CD4-positive, alpha-beta memory T cell (primary cell): ENCODE results near the gene RBM42. TPM values are rescaled to one million over a fixed set of nuclear protein-coding genes. Genes with fewer than 3 reads are reported as not detected.
A peak's percentile ranks its signal among the peaks of the same experiment; 100 is the strongest.

Experiments
- CTCF ChIA-PET: fragments of 350-600 bp; sonication (Branson Sonifier 250); formaldehyde crosslinking; loops from one replicate; lab custom pipeline; 2021; ENCODE audit warnings: inconsistent platforms; ENCODE audit not compliant: partially characterized antibody; lab: Charles Lee
- POLR2A ChIA-PET: fragments of 350-600 bp; sonication (Branson Sonifier 250); formaldehyde crosslinking; loops from one replicate; lab custom pipeline; 2021; ENCODE audit not compliant: partially characterized antibody; lab: Charles Lee
- DNase-seq, 5 donors: peaks; one replicate each; pipeline versions ENCODE4 v3.0.0 to v3.0.0-alpha.2; 2020 to 2022; ENCODE audit warnings: mixed read lengths in 1 of 5
- H3K27ac ChIP-seq: one replicate; pipeline ENCODE4 v1.7.0; 2013; ENCODE audit warnings: low read depth, low read length
- H3K27me3 ChIP-seq: 2 replicates; pipeline ENCODE4 v1.7.0; 2013; ENCODE audit warnings: mild to moderate bottlenecking, low read length, moderate library complexity; ENCODE audit not compliant: insufficient read depth
- H3K36me3 ChIP-seq: 2 replicates; pipeline ENCODE4 v1.7.0; 2013; ENCODE audit warnings: mild to moderate bottlenecking, low read length, moderate library complexity; ENCODE audit not compliant: insufficient read depth
- H3K4me1 ChIP-seq: 2 replicates; pipeline ENCODE4 v1.7.0; 2013; ENCODE audit warnings: mild to moderate bottlenecking, low read length, moderate library complexity; ENCODE audit not compliant: insufficient read depth
- H3K4me3 ChIP-seq, 2 donors: one replicate each; pipeline ENCODE4 v1.7.0; 2013; ENCODE audit warnings: low read length in 2 of 2, mild to moderate bottlenecking in 1 of 2
- H3K9me3 ChIP-seq, 2 donors: one replicate each; pipeline ENCODE4 v1.7.0; 2013; ENCODE audit warnings: low read length in 2 of 2, control low read depth in 1 of 2; ENCODE audit not compliant: control insufficient read depth in 1 of 2
- H3K27ac Mint-ChIP-seq, 7 donors: one replicate each; pipeline ENCODE4 v1.8.0; 2020 to 2021; ENCODE audit warnings: mixed read lengths in 7 of 7, mild to moderate bottlenecking in 6 of 7, inconsistent platforms in 3 of 7, moderate library complexity in 3 of 7
- H3K27me3 Mint-ChIP-seq, 2 donors: one replicate each; pipeline ENCODE4 v1.8.0; 2020 to 2021; ENCODE audit warnings: mixed read lengths in 2 of 2
- H3K36me3 Mint-ChIP-seq, 2 donors: one replicate each; pipeline ENCODE4 v1.8.0; 2020 to 2021; ENCODE audit warnings: mixed read lengths in 2 of 2, inconsistent platforms in 1 of 2, mild to moderate bottlenecking in 1 of 2
- H3K4me1 Mint-ChIP-seq, 4 donors: one replicate each; pipeline ENCODE4 v1.8.0; 2020 to 2021; ENCODE audit warnings: mixed read lengths in 4 of 4, mild to moderate bottlenecking in 1 of 4
- H3K4me3 Mint-ChIP-seq, 8 donors: one replicate each; pipeline ENCODE4 v1.8.0; 2020 to 2021; ENCODE audit warnings: mixed read lengths in 8 of 8, mild to moderate bottlenecking in 7 of 8, moderate library complexity in 6 of 8, inconsistent platforms in 3 of 8
- H3K9me3 Mint-ChIP-seq, 8 donors: one replicate each; pipeline ENCODE4 v1.8.0; 2020 to 2021; ENCODE audit warnings: mixed read lengths in 8 of 8, mild to moderate bottlenecking in 5 of 8, inconsistent platforms in 3 of 8, moderate library complexity in 1 of 8
- intact Hi-C: fragments of 100-400 bp; cut with micrococcal nuclease; formaldehyde crosslinking; loops from one replicate; pipeline ENCODE4 v1.15.1; 2023
- polyA plus RNA-seq, 2 donors: library from polyadenylated mRNA; unstranded; fragments of 300-500 nt; fragmentation: Illumina TruSeq; gene quantifications; one replicate each; pipeline ENCODE4 v1.2.3, GENCODE V29; 2021
- total RNA-seq, 2 experiments: library from RNA; stranded (reverse); gene quantifications; one replicate each; pipeline ENCODE4 v1.2.3, GENCODE V29; 2021

Gene RBM42
- total and polyA plus RNA-seq, 4 experiments from 2014 or later: 42.9 to 61.0 (median 54.4) TPM

- H3K36me3 Mint-ChIP-seq: no peaks in the 10 kb centered on the region
- intact Hi-C loops: no loop called here
- no peaks in the 10 kb centered on the region for H3K36me3 ChIP-seq
- H3K27ac ChIP-seq: no peak overlapping the region
- peak overlapping the region in 1 of 7 donors; percentile 39 for H3K27ac Mint-ChIP-seq
- peaks cover 7 to 10% (median 8%) of the 10 kb centered on the region in 4 donors for H3K4me1 Mint-ChIP-seq
- H3K27me3 Mint-ChIP-seq: peaks cover 16 to 19% of the 10 kb centered on the region in 2 donors
- CTCF ChIA-PET: no interaction called here
- DNase-seq: no peak
- no peak overlapping the region for H3K4me3 ChIP-seq
- H3K4me3 Mint-ChIP-seq: peak overlapping the region in 1 of 8 donors; percentile 41
- peaks cover 0 to 2% (median 0%) of the 10 kb centered on the region in 8 donors for H3K9me3 Mint-ChIP-seq
- no peaks in the 10 kb centered on the region for H3K9me3 ChIP-seq
- H3K27me3 ChIP-seq: no peaks in the 10 kb centered on the region
- H3K4me1 ChIP-seq: peaks cover 3% of the 10 kb centered on the region
- POLR2A ChIA-PET: interaction anchor here (0.7 kb wide), 1 partner anchor 583 kb away, joined by 3 read pairs; no protein-coding TSS in a partner anchor
These were observed 41.1 kb downstream of the RBM42 start for GRCh38 chr19:35669974-35670373.

DNA sequence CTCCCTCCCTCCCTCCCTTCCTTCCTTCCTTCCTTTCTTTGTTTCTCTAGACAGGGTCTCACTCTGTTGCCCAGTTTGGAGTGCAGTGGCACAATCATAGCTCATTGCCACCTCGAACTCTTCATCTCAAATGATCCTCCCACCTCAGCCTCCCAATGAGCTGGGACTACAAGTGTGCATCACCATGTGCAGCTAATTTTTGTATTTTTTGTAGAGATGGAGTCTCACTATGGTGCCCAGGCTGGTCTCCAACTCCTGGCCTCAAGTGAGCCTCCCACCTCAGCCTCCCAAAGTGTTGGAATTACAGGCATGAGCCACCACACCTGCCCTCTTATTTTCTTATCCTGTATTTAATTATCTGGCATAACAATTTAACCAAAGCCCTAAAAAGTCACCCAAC, 41.9 kb downstream of the RBM42 start:
- no peaks in the 10 kb centered on the region for H3K27me3 ChIP-seq
- no peak overlapping the region for H3K4me3 ChIP-seq
- no peaks in the 10 kb centered on the region for H3K36me3 ChIP-seq
- no peaks in the 10 kb centered on the region for H3K9me3 ChIP-seq
- no peaks in the 10 kb centered on the region for H3K36me3 Mint-ChIP-seq
- ChIA-PET POLR2A (no interaction called here), CTCF (no interaction called here)
- intact Hi-C loops: no loop called here
- DNase-seq: no peak
- no peak overlapping the region for H3K27ac ChIP-seq
- H3K9me3 Mint-ChIP-seq: peaks cover 0 to 2% (median 0%) of the 10 kb centered on the region in 8 donors
- H3K4me3 Mint-ChIP-seq: no peak overlapping the region
- H3K27ac Mint-ChIP-seq: peak overlapping the region in 1 of 7 donors; percentile 36
- peaks cover 16 to 19% of the 10 kb centered on the region in 2 donors for H3K27me3 Mint-ChIP-seq
- H3K4me1 ChIP-seq: peaks cover 3% of the 10 kb centered on the region
- H3K4me1 Mint-ChIP-seq: peaks cover 7 to 10% (median 8%) of the 10 kb centered on the region in 4 donors

DNA sequence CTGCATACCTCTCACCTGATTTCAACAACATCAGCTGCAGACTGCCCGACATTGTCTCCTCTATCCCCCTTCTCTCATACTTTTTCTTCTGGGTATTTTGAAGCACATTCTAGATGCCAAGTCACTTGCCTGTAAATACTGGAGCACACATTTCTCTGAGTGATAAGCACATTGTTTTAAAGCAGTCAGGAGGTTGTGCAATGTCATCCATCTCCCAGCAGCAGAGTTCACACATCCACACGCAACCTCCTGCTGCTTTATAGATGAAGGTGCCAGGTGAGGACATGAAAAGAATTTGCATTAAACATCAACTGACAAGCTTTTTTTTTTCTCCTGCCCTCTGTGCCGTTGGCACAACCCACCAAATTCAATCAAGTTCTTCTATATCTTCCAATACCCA, 43.0 kb downstream of the RBM42 start:
- Histone ChIP-seq H3K36me3 (no peaks in the 10 kb centered on the region), H3K9me3 (no peaks in the 10 kb centered on the region), H3K27ac (no peak overlapping the region), H3K4me3 (no peak overlapping the region), H3K27me3 (no peaks in the 10 kb centered on the region), H3K4me1 (peaks cover 3% of the 10 kb centered on the region)
- ChIA-PET POLR2A (no interaction called here), CTCF (no interaction called here)
- intact Hi-C loops: no loop called here
- Mint-ChIP-seq H3K4me3 (peak overlapping the region in 1 of 8 donors; percentile 3), H3K36me3 (no peaks in the 10 kb centered on the region), H3K27me3 (peaks cover 16 to 19% of the 10 kb centered on the region in 2 donors), H3K4me1 (peaks cover 7 to 10% (median 8%) of the 10 kb centered on the region in 4 donors), H3K9me3 (peaks cover 0 to 2% (median 0%) of the 10 kb centered on the region in 8 donors), H3K27ac (peak overlapping the region in 1 of 7 donors; percentile 46)
- DNase-seq: no peak

GRCh38 chr19:35673121-35673804, 44.4 kb downstream of the RBM42 start:
- H3K27ac ChIP-seq: no peak overlapping the region
- peak overlapping the region in 1 of 2 donors; percentile 12 for H3K4me3 ChIP-seq
- Mint-ChIP-seq H3K4me3 (peak overlapping the region; percentile 75 to 87 (median 78)), H3K4me1 (peaks cover 7 to 10% (median 9%) of the 10 kb centered on the region in 4 donors), H3K36me3 (no peaks in the 10 kb centered on the region), H3K27me3 (peaks cover 16 to 19% of the 10 kb centered on the region in 2 donors), H3K9me3 (peaks cover 0 to 2% (median 0%) of the 10 kb centered on the region in 8 donors), H3K27ac (peak overlapping the region; percentile 43 to 71 (median 58))
- H3K36me3 ChIP-seq: no peaks in the 10 kb centered on the region
- no peaks in the 10 kb centered on the region for H3K9me3 ChIP-seq
- H3K4me1 ChIP-seq: peaks cover 3% of the 10 kb centered on the region
- intact Hi-C loops: no loop called here
- ChIA-PET POLR2A (interaction anchor here (0.5 to 1.4 kb wide), 5 partner anchors 11 to 257 kb away, joined by 3 to 9 read pairs (median 3); partner anchors contain the start of gene COX6B1), CTCF (interaction anchor here (0.8 to 1.5 kb wide), 6 partner anchors 19 to 320 kb away, joined by 3 to 6 read pairs (median 3); partner anchors contain the start of gene COX6B1)
- H3K27me3 ChIP-seq: no peaks in the 10 kb centered on the region
- DNase-seq: peak; percentile 15 to 63 (median 24)

DNA sequence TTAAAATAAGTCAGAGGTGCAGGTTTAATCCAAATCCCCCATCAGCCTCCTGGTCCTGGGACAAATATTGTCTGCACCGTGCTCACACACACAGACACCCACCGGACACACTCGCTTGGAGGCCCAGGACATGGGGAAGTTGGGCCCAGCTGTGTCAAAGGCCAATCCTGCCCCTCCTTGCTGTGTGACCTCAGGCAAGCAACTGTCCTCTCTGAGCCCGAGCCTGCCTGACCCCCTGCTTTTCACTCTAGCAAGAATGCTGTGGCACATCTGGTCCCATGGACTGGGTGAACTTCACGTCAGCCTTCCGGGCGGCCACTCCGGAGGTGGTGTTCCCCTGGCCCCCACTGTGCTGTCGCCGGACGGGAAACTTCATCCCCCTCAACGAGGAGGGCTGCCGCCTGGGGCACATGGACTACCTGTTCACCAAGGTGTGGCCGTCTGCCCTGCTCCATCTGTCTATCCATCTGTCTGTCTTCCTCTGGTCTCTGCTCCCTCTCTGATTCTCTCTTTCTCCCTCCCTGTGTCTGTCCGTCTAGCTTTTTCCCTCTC, 46.8 kb downstream of the RBM42 start:
- Mint-ChIP-seq H3K4me3 (peak overlapping the region in 1 of 8 donors; percentile 6), H3K4me1 (peaks cover 7 to 10% (median 9%) of the 10 kb centered on the region in 4 donors), H3K9me3 (peaks cover 0 to 1% (median 0%) of the 10 kb centered on the region in 8 donors), H3K27ac (peak overlapping the region in 1 of 7 donors; percentile 85), H3K27me3 (peaks cover 9 to 11% of the 10 kb centered on the region in 2 donors), H3K36me3 (no peaks in the 10 kb centered on the region)
- Histone ChIP-seq H3K27me3 (no peaks in the 10 kb centered on the region), H3K4me3 (no peak overlapping the region), H3K9me3 (no peaks in the 10 kb centered on the region), H3K4me1 (peaks cover 3% of the 10 kb centered on the region), H3K36me3 (no peaks in the 10 kb centered on the region), H3K27ac (no peak overlapping the region)
- CTCF ChIA-PET: no interaction called here
- intact Hi-C loops: no loop called here
- no peak for DNase-seq
- POLR2A ChIA-PET: interaction anchor here (0.6 kb wide), 1 partner anchor 14 kb away, joined by 3 read pairs; no protein-coding TSS in a partner anchor

Other genes starting within 250 kb of the RBM42 start
- under 1 TPM in 1 of 2 experiments, not detected in 1; 0.15 TPM for gene FFAR2, start 180.8 kb upstream of the RBM42 start, total RNA-seq
- not detected for gene FFAR2, start 180.8 kb upstream of the RBM42 start, polyA plus RNA-seq
- gene KRTDAP, start 138.6 kb upstream of the RBM42 start, total RNA-seq: not detected
- not detected for gene KRTDAP, start 138.6 kb upstream of the RBM42 start, polyA plus RNA-seq
- 1 to 10 TPM in 1 of 2 experiments, under 1 TPM in 1; 0.97 to 1.4 TPM for gene DMKN, start 115.4 kb upstream of the RBM42 start, total RNA-seq
- gene DMKN, start 115.4 kb upstream of the RBM42 start, polyA plus RNA-seq: under 1 TPM in 1 of 2 donors, not detected in 1; 0.89 TPM
- gene SBSN, start 100.7 kb upstream of the RBM42 start, total RNA-seq: not detected
- gene SBSN, start 100.7 kb upstream of the RBM42 start, polyA plus RNA-seq: not detected
- not detected for gene GAPDHS, start 95.6 kb upstream of the RBM42 start, total RNA-seq
- gene GAPDHS, start 95.6 kb upstream of the RBM42 start, polyA plus RNA-seq: not detected
- gene TMEM147, start 83.4 kb upstream of the RBM42 start, total RNA-seq: 10 to 100 TPM; 41.3 to 41.9 TPM
- gene TMEM147, start 83.4 kb upstream of the RBM42 start, polyA plus RNA-seq: 100 to 1,000 TPM; 160 to 189 TPM
- gene ATP4A, start 65.4 kb upstream of the RBM42 start, total RNA-seq: not detected
- gene ATP4A, start 65.4 kb upstream of the RBM42 start, polyA plus RNA-seq: not detected
- gene PMIS2, start 42.9 kb upstream of the RBM42 start, total RNA-seq: not detected
- gene PMIS2, start 42.9 kb upstream of the RBM42 start, polyA plus RNA-seq: not detected
- gene HAUS5, start 16.3 kb upstream of the RBM42 start, total RNA-seq: 10 to 100 TPM; 28.2 to 29.3 TPM
- 1 to 10 TPM; 7.8 to 9.4 TPM for gene HAUS5, start 16.3 kb upstream of the RBM42 start, polyA plus RNA-seq
- 1 to 10 TPM in 1 of 2 experiments, not detected in 1; 1.3 TPM for gene ETV2, start 12.7 kb downstream of the RBM42 start, total RNA-seq
- gene ETV2, start 12.7 kb downstream of the RBM42 start, polyA plus RNA-seq: 1 to 10 TPM; 1.1 to 1.2 TPM
- gene COX6B1, start 19.3 kb downstream of the RBM42 start, total RNA-seq: 100 to 1,000 TPM; 212 to 250 TPM
- 100 to 1,000 TPM; 747 to 810 TPM for gene COX6B1, start 19.3 kb downstream of the RBM42 start, polyA plus RNA-seq
- gene UPK1A, start 37.5 kb downstream of the RBM42 start, total RNA-seq: under 1 TPM; 0.55 to 0.72 TPM
- gene UPK1A, start 37.5 kb downstream of the RBM42 start, polyA plus RNA-seq: not detected
- under 1 TPM; 0.49 to 0.50 TPM for gene ZBTB32, start 75.5 kb downstream of the RBM42 start, total RNA-seq
- under 1 TPM in 1 of 2 donors, not detected in 1; 0.45 TPM for gene ZBTB32, start 75.5 kb downstream of the RBM42 start, polyA plus RNA-seq
- 10 to 100 TPM; 83.4 to 84.3 TPM for gene KMT2B, start 89.0 kb downstream of the RBM42 start, total RNA-seq
- gene KMT2B, start 89.0 kb downstream of the RBM42 start, polyA plus RNA-seq: 1 to 10 TPM in 1 of 2 donors, not detected in 1; 2.8 TPM
- gene IGFLR1, start 113.4 kb downstream of the RBM42 start, total RNA-seq: 100 to 1,000 TPM; 119 to 124 TPM
- gene IGFLR1, start 113.4 kb downstream of the RBM42 start, polyA plus RNA-seq: 10 to 100 TPM; 93.9 to 99.5 TPM
- 10 to 100 TPM; 60.5 to 65.2 TPM for gene U2AF1L4, start 116.4 kb downstream of the RBM42 start, total RNA-seq
- 10 to 100 TPM; 48.7 to 50.9 TPM for gene U2AF1L4, start 116.4 kb downstream of the RBM42 start, polyA plus RNA-seq
- 10 to 100 TPM; 27.2 TPM for gene PSENEN, start 116.6 kb downstream of the RBM42 start, total RNA-seq
- gene PSENEN, start 116.6 kb downstream of the RBM42 start, polyA plus RNA-seq: 10 to 100 TPM; 84.6 to 89.9 TPM
- gene LIN37, start 119.5 kb downstream of the RBM42 start, total RNA-seq: 10 to 100 TPM; 26.3 to 29.4 TPM
- gene LIN37, start 119.5 kb downstream of the RBM42 start, polyA plus RNA-seq: 10 to 100 TPM in 1 of 2 donors, 1 to 10 TPM in 1; 8.3 to 13.3 TPM
- gene HSPB6, start 128.0 kb downstream of the RBM42 start, total RNA-seq: not detected
- gene HSPB6, start 128.0 kb downstream of the RBM42 start, polyA plus RNA-seq: not detected
- 10 to 100 TPM; 45.1 to 46.5 TPM for gene PROSER3, start 129.1 kb downstream of the RBM42 start, total RNA-seq
- 10 to 100 TPM in 1 of 2 donors, 1 to 10 TPM in 1; 2.0 to 11.8 TPM for gene PROSER3, start 129.1 kb downstream of the RBM42 start, polyA plus RNA-seq
- gene ARHGAP33, start 146.5 kb downstream of the RBM42 start, total RNA-seq: 10 to 100 TPM; 15.8 to 19.4 TPM
- gene ARHGAP33, start 146.5 kb downstream of the RBM42 start, polyA plus RNA-seq: under 1 TPM in 1 of 2 donors, not detected in 1; 0.29 TPM
- not detected for gene PRODH2, start 183.8 kb downstream of the RBM42 start, total RNA-seq
- gene PRODH2, start 183.8 kb downstream of the RBM42 start, polyA plus RNA-seq: not detected
- not detected for gene NPHS1, start 223.5 kb downstream of the RBM42 start, total RNA-seq
- gene NPHS1, start 223.5 kb downstream of the RBM42 start, polyA plus RNA-seq: not detected
- gene KIRREL2, start 227.9 kb downstream of the RBM42 start, total RNA-seq: not detected
- under 1 TPM in 1 of 2 donors, not detected in 1; 0.08 TPM for gene KIRREL2, start 227.9 kb downstream of the RBM42 start, polyA plus RNA-seq
- gene APLP1, start 239.5 kb downstream of the RBM42 start, total RNA-seq: not detected
- under 1 TPM in 1 of 2 donors, not detected in 1; 0.70 TPM for gene APLP1, start 239.5 kb downstream of the RBM42 start, polyA plus RNA-seq